Measurements from ENCODE around the gene KCNQ2. TPM values are rescaled to one million over a fixed set of nuclear protein-coding genes. Genes with fewer than 3 reads are reported as not detected.

Gene KCNQ2
- total and polyA plus RNA-seq, 8 donors = 8.4 to 19.1 (median 14.1) TPM; not detected in 2

- Histone ChIP-seq H3K9me3 (no peaks in the 10 kb centered on the region), H3K27ac (no peak overlapping the region), H3K36me3 (no peaks in the 10 kb centered on the region), H3K4me3 (no peak overlapping the region), H3K27me3 (peaks cover 0 to 95% of the 10 kb centered on the region in 2 donors), H3K4me1 (no peaks in the 10 kb centered on the region)
- ATAC-seq = peak; percentile 24
- no peak for DNase-seq
- intact Hi-C loops (cut with DNase I) = no loop called here
- TF ChIP-seq CTCF (IDR thresholded peaks at IDR 0.05) = no peak
Observed at GRCh38 chr20:63461104-63461763, 11.2 kb downstream of the KCNQ2 start.

GRCh38 chr20:63459070-63459380, 13.4 kb downstream of the KCNQ2 start:
- H3K27ac ChIP-seq = no peak overlapping the region
- intact Hi-C loops (cut with DNase I) = no loop called here
- no peaks in the 10 kb centered on the region for H3K36me3 ChIP-seq
- no peak for TF ChIP-seq CTCF (IDR thresholded peaks at IDR 0.05)
- H3K9me3 ChIP-seq = no peaks in the 10 kb centered on the region
- H3K4me1 ChIP-seq = peaks cover 0 to 5% of the 10 kb centered on the region in 2 donors
- no peak overlapping the region for H3K4me3 ChIP-seq
- ATAC-seq (no peak), DNase-seq (no peak)
- peaks cover 7 to 95% of the 10 kb centered on the region in 2 donors for H3K27me3 ChIP-seq

- ATAC-seq (no peak), DNase-seq (no peak)
- H3K4me3 ChIP-seq = no peak overlapping the region
- no peaks in the 10 kb centered on the region for H3K9me3 ChIP-seq
- peaks cover 7 to 95% of the 10 kb centered on the region in 2 donors for H3K27me3 ChIP-seq
- H3K4me1 ChIP-seq = peaks cover 0 to 5% of the 10 kb centered on the region in 2 donors
- intact Hi-C loops (cut with DNase I) = no loop called here
- no peak for TF ChIP-seq CTCF (IDR thresholded peaks at IDR 0.05)
- H3K27ac ChIP-seq = no peak overlapping the region
- H3K36me3 ChIP-seq = no peaks in the 10 kb centered on the region
Observed at GRCh38 chr20:63458170-63459069, 14.0 kb downstream of the KCNQ2 start.

GRCh38 chr20:63457737-63458136, 14.7 kb downstream of the KCNQ2 start:
- no peak overlapping the region for H3K27ac ChIP-seq
- no peak overlapping the region for H3K4me3 ChIP-seq
- H3K4me1 ChIP-seq = peaks cover 0 to 5% of the 10 kb centered on the region in 2 donors
- DNase-seq = no peak
- intact Hi-C loops (cut with DNase I) = no loop called here
- H3K36me3 ChIP-seq = no peaks in the 10 kb centered on the region
- no peak for ATAC-seq
- peaks cover 7 to 95% of the 10 kb centered on the region in 2 donors for H3K27me3 ChIP-seq
- no peak for TF ChIP-seq CTCF (IDR thresholded peaks at IDR 0.05)
- no peaks in the 10 kb centered on the region for H3K9me3 ChIP-seq
